GM03348 (cell line): ENCODE results near the gene ZNF804B.

ENCODE experiments used
- DNase-seq: peaks from one replicate; pipeline ENCODE4 v3.0.0; 2012; ENCODE audit warnings: low spot score

The ZNF804B gene

DNA sequence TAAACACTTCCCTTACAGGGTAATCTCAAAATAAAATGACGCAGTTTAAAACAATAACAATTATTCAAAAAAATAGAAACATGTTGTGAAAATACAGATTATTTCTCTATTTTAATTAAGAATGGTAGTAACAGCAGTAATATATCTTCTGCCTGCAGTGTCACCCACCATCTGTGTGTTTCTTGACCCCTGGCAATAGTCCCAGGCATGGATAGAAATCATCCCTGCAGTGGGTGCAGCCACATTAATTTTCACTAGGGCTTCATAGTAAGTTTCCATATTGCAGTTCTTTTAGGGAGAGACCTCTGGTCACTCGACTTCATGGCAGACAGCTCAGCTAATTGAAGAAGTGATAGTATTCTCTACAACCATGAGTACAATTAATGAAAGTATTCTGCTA is 506.1 kb downstream of the ZNF804B start:
- no peak for DNase-seq

DNA sequence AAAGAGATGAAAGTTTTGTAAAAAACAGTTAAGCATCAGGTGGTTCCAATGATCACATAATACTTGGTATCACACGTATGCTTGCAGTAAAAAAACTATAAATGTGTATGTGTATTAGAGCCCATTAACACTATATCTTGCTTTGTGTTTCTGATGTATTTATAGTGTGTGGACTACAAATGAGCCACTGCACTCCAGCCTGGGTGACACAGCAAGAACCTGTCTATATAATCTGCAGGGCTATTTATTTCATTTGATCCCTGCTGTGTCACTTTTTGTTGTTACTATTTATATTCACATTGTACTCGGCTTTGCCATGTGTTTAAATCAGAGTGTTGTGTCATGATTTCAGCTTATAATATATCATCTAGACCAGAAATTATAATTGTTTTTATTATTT is 523.8 kb downstream of the ZNF804B start:
- no peak for DNase-seq

DNA sequence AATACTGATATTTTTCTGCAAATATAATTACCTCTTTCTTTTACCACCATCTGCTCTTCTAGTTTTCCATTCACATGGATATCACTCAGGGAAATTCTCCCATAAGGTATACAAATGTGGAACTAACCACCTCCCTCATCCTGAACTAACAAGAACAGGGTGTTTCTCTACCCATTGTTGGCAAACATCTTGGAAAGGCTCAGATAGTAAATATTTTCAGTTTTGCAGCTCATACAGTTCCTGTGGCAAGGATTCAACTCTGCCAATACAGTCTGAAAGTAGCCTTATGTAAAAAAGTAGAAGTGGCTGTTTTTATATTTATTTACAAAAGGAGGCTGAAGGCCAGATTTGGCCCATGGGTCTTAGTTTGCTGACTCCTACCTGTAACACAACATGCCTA is 549.0 kb downstream of the ZNF804B start:
- DNase-seq = no peak

DNA sequence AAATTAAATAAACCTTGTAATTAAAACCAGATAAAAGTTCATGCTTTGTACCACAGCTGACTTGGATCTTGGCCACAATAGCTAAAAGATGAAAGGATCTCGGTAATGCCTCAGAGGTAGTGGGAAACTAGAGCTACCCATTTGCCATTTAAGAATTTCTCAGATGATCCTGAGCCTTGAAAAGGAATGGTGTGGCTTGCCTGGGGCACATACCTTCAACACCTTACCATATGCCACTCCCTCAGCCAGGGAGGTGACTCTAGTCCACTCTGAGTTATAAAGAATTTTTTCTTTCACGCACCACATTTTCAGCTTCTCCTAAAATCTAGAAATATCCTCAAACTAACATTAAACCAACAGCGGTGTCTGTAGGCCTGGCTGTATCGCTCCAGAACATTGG is 552.4 kb downstream of the ZNF804B start:
- no peak for DNase-seq

DNA sequence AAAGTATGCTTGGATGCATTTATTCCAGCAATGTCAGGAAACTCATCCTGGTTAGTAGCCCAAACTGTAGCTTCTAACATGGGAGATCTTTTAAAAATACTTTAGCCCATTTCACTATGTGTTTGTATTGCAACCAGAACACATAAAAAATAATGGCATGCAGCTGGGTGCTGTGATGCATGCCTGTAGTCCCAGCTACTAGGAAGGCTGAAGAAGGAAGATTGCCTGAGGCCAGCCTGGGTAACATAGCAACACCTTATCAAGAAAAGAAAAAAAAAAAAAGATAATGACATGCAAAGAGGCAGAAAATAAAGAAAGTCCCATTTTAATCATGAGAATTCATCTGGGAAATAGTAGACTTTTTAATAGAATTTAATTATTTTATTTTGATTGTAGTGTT is 553.1 kb downstream of the ZNF804B start:
- no peak for DNase-seq

DNA sequence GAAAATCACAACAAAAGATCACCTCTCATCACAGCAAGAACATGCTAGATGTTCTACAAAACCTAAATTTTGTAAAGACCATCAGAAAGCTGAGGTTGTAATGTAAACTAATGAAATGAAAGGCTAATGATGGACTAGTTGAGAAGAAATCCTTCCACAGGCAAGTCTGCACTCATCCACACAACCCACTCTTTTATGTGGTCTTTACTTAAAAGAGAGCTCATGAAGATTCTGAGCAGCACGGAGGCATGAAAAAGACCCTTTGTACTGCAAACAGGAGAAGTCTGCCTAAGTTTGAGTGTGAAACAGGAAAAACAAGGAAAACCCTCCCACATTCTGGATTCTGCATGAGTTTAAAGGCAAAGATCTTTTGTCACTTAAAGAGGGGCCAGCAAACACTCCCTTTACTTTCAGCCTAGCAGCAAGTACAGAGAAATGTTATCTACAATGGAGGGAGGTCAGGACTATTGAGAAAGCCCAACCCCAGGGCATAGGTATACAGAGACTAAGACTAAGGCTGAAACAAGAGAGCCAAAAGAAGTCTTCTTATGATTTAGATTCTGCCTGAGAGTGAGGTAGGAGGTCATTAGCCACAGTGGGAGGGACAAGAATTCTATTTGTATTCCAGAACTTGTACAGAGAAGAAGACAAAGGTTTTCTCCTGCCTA is 557.2 kb downstream of the ZNF804B start:
- DNase-seq = no peak

DNA sequence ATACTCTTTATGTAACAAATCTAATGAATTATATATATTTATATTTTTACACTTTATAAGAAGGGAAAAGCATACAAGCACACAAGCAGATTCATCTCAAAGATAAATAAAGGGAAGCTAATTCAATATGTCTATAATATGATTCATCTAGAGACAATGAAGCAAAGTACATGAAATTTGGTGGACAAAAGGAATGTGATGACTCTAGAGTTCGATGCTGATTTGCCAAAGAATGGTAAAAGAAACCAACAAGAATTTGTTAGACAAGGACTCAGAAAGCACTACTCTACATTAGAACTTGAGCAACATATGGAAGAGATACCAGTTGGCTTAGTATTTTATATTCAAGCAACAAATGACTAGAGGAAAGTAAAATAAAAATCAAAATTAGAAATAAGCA is 572.5 kb downstream of the ZNF804B start:
- DNase-seq = no peak

DNA sequence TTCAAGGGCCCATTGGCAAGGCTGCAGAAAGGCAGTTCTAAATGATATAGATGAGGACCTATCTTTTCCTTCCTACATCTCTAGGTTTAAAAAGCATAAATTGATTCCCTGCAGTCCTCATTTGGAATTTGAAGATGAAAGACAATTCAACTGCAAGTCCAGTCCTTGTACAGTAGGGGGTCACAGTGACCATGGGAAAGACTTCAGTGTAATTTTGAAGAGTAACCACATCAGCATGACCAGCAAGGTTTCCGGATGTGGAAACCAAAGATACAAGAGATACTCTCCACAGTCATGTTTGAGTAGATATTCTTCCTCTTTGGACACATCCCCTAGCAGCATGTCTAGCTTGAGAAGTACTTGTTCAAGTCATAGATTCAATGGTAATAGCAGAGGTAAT is 575.3 kb downstream of the ZNF804B start:
- no peak for DNase-seq

DNA sequence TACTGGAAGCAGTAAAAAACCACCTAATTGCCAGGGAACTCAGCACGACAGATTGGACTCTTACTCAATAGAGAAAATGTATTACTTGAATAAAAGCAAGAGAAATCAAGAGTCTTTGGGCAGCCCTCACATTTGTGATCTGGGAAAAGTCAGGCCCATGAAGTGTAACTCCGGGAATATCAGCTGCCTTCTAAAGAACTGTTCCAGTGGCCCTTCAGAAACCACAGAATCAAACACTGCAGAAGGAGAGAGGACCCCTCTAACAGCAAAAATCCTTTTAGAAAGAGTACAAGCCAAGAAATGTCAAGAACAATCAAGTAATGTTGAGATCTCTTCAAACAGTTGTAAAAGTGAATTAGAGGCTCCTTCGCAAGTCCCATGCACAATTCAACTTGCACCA is 576.0 kb downstream of the ZNF804B start:
- DNase-seq = no peak

DNA sequence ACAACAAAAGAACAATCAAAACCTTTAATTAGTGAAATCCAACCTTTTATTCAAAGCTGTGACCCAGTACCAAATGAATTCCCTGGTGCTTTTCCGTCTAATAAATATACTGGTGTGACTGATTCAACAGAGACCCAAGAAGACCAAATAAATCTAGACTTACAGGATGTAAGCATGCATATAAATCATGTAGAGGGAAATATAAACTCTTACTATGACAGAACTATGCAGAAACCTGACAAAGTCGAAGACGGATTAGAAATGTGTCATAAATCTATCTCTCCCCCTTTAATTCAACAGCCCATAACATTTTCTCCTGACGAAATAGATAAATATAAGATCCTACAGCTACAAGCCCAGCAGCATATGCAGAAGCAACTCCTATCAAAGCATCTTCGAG is 576.6 kb downstream of the ZNF804B start:
- DNase-seq = no peak

DNA sequence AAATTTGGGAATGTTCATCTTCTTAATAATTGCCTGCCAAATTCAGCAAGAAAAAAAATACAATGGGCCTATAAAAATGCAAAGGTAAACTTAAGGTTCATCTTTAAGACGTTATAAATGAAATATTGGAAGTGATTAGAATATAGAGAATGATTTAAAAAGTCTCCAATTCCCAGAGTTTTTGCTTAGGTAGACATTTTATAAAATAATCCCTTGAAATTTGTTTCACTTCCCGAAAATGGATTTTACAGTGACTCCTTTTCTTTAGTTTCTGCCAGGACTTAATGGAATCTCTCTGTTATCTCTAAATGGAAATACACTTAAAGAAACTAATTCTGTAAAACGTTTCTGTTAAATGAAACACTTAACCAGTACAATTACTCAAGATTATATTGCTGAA is 580.2 kb downstream of the ZNF804B start:
- DNase-seq = no peak

DNA sequence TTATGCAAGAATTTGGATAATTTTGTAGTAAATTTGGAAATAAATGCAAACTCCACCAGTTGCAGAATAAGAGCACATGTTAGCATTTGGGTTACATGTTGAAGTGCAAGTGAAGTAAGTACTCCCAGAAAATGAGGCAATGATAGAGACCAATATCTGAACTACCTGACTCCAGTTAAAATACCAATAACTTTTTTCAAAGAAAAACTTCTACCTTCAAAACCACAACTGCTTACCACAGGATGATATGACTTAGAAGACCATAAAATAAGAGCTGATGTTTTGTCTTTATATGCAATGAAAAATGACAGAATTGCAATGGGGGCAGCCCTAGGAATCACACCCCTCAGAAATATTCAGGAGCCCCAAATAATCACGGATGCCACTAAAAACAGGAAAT is 597.6 kb downstream of the ZNF804B start:
- DNase-seq = no peak

DNA sequence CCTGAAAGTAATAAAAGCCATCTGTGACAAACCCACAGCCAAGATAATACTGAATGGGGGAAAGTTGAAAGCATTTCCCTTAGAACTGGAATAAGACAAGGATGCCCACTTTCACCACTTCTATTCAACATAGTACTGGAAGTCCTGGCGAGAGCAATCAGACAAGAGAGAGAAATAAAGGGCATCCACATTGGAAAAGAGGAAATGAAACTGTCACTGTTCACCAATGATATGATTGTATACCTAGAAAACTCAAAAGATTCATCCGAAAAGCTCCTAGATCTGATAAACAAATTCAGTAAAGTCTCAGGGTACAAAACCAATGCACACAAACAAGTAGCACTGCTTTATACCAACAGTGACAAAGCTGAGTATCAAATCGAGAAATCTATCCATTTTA is 617.7 kb downstream of the ZNF804B start:
- DNase-seq = no peak

DNA sequence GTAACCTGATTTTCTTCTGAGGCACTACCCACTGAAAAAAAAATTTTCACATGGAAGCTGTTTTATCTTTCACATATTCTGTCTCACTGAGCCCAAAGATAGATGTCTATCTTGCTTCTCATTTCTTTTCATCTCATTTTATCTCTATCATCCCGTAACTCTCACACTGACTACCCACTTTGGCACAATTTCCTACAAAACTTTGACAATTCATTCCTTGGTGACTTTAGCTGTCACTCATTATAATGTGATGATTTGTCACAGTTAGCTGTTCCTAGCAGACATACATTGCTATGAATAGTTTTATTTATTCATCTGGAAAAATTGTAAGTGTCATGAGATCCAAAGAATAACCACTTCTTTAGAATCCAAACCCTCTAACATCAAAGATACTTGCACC is 625.9 kb downstream of the ZNF804B start:
- no peak for DNase-seq
